ENCODE measurements around the gene LRP2.

LRP2 gene

DNA sequence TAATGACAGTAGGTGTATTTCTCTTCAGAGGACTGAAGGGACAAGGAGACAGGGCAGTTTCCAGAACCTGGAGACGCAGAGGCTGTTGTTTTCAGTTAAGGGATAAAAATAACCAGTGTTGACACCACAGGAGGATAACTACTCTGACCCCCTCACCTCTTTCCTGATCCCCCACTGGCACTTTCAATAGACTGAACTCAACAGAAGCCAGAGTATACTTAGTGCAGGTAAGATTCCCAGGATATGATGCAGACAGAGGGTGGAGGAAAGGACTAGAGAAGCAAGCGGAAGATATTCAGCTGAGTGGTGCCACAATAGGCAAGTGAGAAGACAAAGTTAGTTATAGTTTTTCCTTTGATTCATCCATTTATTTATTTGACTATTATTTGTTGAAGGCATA, 273.2 kb downstream of the LRP2 start:
- DNase-seq (ENCODE audit: low read depth) = no peak
- H3K4me3 ChIP-seq (ENCODE audit: low read depth, low read length) = no peak overlapping the region
- TF ChIP-seq, protein P1, sequence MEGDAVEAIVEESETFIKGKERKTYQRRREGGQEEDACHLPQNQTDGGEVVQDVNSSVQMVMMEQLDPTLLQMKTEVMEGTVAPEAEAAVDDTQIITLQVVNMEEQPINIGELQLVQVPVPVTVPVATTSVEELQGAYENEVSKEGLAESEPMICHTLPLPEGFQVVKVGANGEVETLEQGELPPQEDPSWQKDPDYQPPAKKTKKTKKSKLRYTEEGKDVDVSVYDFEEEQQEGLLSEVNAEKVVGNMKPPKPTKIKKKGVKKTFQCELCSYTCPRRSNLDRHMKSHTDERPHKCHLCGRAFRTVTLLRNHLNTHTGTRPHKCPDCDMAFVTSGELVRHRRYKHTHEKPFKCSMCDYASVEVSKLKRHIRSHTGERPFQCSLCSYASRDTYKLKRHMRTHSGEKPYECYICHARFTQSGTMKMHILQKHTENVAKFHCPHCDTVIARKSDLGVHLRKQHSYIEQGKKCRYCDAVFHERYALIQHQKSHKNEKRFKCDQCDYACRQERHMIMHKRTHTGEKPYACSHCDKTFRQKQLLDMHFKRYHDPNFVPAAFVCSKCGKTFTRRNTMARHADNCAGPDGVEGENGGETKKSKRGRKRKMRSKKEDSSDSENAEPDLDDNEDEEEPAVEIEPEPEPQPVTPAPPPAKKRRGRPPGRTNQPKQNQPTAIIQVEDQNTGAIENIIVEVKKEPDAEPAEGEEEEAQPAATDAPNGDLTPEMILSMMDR (IDR thresholded peaks at IDR 0.05; ENCODE audit: low read depth, low read length, missing control alignments) = no peak
- in situ Hi-C loops (cut with HindIII; ENCODE audit: low sequenced_read_pairs) = no loop called here

DNA sequence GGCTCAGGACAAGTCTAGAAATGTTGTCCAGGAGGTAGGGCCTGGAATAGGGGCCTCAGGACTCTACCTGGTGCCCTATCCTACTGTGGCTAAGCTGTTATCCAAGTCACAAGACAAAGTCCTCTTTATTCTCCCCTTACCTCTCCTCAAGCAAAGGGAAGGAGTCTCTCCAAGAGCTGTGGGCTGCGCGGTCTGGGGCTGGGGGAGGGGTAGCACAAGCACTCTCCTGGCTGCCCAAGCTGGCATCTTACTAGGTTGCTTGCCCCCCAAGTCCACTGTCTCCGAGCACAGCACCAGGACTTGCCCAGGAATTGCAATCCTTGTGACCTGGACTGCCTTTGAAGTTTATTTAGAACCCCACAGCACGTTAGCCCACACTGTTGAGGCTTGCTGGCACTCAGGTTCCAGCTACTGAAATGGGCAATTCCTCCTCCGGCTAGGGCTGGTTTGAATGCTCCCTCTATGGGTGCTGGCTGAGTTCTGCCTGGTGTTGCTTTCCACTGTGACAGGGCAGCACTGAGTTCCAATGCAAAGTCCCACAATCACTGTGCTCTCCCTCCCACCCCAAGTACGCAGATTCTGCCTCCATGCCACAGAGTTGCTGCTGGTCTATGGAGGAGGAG, 274.5 kb downstream of the LRP2 start:
- no peak for DNase-seq (ENCODE audit: low read depth)
- in situ Hi-C loops (cut with HindIII; ENCODE audit: low sequenced_read_pairs) = no loop called here
- H3K4me3 ChIP-seq (ENCODE audit: low read depth, low read length) = no peak overlapping the region
- TF ChIP-seq, protein P1 (IDR thresholded peaks at IDR 0.05; ENCODE audit: low read depth, low read length, missing control alignments) = no peak

DNA sequence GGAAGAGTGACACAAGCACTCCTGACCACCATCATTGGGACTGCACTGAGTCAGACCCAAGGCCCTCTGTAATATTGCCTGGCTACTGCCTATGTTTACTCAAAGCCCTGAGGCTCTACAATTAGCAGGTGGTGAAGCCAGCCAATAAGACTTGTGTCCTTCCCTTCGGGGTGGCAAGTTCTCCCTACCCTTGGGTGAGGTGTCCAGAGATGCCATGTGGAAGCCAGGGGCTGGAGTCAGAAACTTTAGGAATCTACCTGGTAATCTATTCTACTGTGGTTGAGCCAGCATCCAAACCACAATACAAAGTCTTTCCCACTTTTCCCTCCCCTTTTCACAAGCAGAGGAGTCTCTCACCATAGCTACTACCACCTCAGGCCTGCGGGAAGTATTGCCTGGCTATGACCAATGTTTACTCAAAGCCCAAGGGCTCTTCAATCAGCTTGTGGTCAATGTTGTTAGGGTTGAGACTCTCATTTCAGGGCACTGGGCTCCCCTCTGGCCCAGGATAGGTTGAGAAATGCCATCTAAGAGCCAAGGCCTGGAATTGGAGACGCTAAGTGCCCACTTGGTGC, 275.4 kb downstream of the LRP2 start:
- TF ChIP-seq, protein P1 (IDR thresholded peaks at IDR 0.05; ENCODE audit: low read depth, low read length, missing control alignments) = no peak

DNA sequence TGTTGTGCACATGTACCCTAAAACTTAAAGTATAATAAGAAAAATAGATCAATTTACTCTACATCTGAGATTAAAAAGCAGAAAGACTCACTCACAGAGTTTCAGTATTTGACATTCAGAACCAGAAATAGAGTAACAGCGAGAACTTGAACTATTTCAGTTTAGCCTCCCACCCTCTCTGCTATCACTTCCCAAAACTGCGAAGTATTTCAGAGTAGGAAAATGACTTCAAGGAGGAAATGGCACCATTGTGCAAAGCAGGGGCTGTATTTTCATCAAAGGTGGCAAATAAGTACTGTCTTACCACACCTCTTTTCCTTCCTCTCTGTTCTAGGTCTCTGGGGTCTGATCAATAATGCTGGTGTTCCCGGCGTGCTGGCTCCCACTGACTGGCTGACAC, 279.3 kb downstream of the LRP2 start:
- in situ Hi-C loops (cut with HindIII; ENCODE audit: low sequenced_read_pairs) = no loop called here
- no peak for DNase-seq (ENCODE audit: low read depth)
- no peak overlapping the region for H3K4me3 ChIP-seq (ENCODE audit: low read depth, low read length)
- TF ChIP-seq, protein P1 (IDR thresholded peaks at IDR 0.05; ENCODE audit: low read depth, low read length, missing control alignments) = no peak

More for the DNA sequence above, 275.4 kb downstream of the LRP2 start:
- in situ Hi-C loops (cut with HindIII; ENCODE audit: low sequenced_read_pairs) = no loop called here
- H3K4me3 ChIP-seq (ENCODE audit: low read depth, low read length) = no peak overlapping the region
- DNase-seq (ENCODE audit: low read depth) = no peak

DNA sequence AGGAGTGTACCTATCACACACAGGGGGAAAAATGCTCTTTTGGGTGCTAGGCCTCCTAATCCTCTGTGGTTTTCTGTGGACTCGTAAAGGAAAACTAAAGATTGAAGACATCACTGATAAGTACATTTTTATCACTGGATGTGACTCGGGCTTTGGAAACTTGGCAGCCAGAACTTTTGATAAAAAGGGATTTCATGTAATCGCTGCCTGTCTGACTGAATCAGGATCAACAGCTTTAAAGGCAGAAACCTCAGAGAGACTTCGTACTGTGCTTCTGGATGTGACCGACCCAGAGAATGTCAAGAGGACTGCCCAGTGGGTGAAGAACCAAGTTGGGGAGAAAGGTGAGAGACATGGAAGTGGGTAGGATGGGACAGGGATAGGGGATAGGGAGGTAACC, 280.8 kb downstream of the LRP2 start:
- TF ChIP-seq, protein P1 (IDR thresholded peaks at IDR 0.05; ENCODE audit: low read depth, low read length, missing control alignments) = no peak
- in situ Hi-C loops (cut with HindIII; ENCODE audit: low sequenced_read_pairs) = no loop called here
- H3K4me3 ChIP-seq (ENCODE audit: low read depth, low read length) = no peak overlapping the region
- DNase-seq (ENCODE audit: low read depth) = no peak

DNA sequence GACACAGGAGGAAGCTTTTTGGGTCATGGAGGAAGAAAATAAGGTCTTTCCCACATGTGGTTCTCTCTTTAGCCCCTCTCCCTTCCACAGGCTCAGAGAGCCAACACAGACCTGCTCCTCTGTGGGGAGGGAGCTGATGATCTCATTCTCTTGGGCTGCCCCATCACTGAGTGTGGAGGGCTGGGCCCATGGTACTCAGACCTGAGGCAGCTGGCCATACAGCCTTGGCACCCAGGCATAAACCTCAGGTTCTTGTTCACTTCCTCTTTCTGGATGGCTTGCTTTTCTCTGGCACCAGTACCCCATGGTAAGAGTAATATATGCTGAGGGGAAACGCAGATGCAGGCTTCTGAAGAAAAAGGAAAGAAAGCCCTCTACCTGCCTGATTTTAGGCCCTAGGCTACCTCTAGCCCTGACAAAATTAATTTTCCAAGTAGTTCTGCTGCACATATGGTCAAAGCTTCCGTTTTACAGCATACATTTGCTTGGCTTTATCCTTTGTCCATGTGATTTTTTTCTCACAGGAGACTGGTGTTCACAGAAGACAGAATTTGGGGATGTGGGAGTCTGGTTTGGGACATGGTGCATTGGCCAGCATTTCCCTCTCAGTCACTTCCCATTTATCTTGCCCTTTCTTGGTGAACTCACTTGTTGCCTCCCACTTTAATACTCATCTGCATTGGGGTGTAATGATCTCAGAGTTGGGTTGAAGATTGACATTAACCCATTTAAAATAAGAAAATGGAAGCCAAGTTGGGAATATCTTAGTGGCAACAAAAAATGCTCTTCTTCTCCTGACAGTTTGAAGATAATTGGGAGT, 281.9 kb downstream of the LRP2 start:
- in situ Hi-C loops (cut with HindIII; ENCODE audit: low sequenced_read_pairs) = no loop called here
- TF ChIP-seq, protein P1 (IDR thresholded peaks at IDR 0.05; ENCODE audit: low read depth, low read length, missing control alignments) = no peak
- DNase-seq (ENCODE audit: low read depth) = no peak
- H3K4me3 ChIP-seq (ENCODE audit: low read depth, low read length) = no peak overlapping the region

Measured in astrocyte of the cerebellum (primary cell).